GM18498 (cell line): ENCODE results near the gene MFNG.
"Not testable (repeated sequence)": the region's sequence is repeated elsewhere in the genome, so short reads cannot be mapped to it uniquely, and the experiment has no call there.

Experiments
- ATAC-seq: cut with Tn5 transposase; IDR thresholded peaks from one replicate; pipeline ENCODE4 v1.9.1; 2021; ENCODE audit warnings: mild to moderate bottlenecking, moderate library complexity; ENCODE audit not compliant: unreplicated experiment

The MFNG gene

GRCh38 chr22:37486224-37486845 lies at the start of gene MFNG:
Gene MFNG, minus strand, starts transcription at chr22:37486384. Its CDS starts 207 bp downstream, at chr22:37486177.
- ATAC-seq = peak; percentile 63

- no peak for ATAC-seq
Measured at GRCh38 chr22:37535159-37535558, 49.0 kb upstream of the MFNG start.

- ATAC-seq = no peak
Measured at GRCh38 chr22:37534445-37534844, 48.3 kb upstream of the MFNG start.

GRCh38 chr22:37533995-37534394 lies 47.8 kb upstream of the MFNG start:
- ATAC-seq = no peak

GRCh38 chr22:37529652-37530345 lies 43.6 kb upstream of the MFNG start:
- no peak for ATAC-seq

GRCh38 chr22:37527952-37528351 lies 41.8 kb upstream of the MFNG start:
- not testable (repeated sequence) for ATAC-seq

GRCh38 chr22:37527081-37527752 lies 41.0 kb upstream of the MFNG start:
- ATAC-seq = not testable (repeated sequence)

GRCh38 chr22:37526376-37526775 lies 40.2 kb upstream of the MFNG start:
- ATAC-seq = no peak

- no peak for ATAC-seq
Measured at GRCh38 chr22:37525746-37526350, 39.7 kb upstream of the MFNG start.

- no peak for ATAC-seq
Measured at GRCh38 chr22:37525073-37525745, 39.0 kb upstream of the MFNG start.

- no peak for ATAC-seq
Measured at GRCh38 chr22:37522482-37522881, 36.3 kb upstream of the MFNG start.

- ATAC-seq = no peak
Measured at GRCh38 chr22:37521236-37521739, 35.1 kb upstream of the MFNG start.

- ATAC-seq = no peak
Measured at GRCh38 chr22:37520776-37521191, 34.6 kb upstream of the MFNG start.

GRCh38 chr22:37519268-37520195 lies 33.3 kb upstream of the MFNG start, which contains the start of gene CARD10:
Gene CARD10, minus strand, starts transcription at chr22:37519415. Its CDS starts 215 bp downstream, at chr22:37519200.
- ATAC-seq = no peak

- no peak for ATAC-seq
Measured at GRCh38 chr22:37518509-37519267, 32.5 kb upstream of the MFNG start.

GRCh38 chr22:37517826-37518450 lies 31.8 kb upstream of the MFNG start:
- ATAC-seq = no peak

GRCh38 chr22:37516456-37516855 lies 30.3 kb upstream of the MFNG start:
- ATAC-seq = no peak

GRCh38 chr22:37515901-37516300 lies 29.7 kb upstream of the MFNG start:
- no peak for ATAC-seq
